Activated naive CD4-positive, alpha-beta T cell treated with Interleukin-2 at 50 U/mL for 16 hours (primary cell): ENCODE data around the gene SFTPB.

Experiments
- DNase-seq: peaks from one replicate; pipeline ENCODE4 v3.0.0-alpha.2; 2020

SFTPB gene

DNA sequence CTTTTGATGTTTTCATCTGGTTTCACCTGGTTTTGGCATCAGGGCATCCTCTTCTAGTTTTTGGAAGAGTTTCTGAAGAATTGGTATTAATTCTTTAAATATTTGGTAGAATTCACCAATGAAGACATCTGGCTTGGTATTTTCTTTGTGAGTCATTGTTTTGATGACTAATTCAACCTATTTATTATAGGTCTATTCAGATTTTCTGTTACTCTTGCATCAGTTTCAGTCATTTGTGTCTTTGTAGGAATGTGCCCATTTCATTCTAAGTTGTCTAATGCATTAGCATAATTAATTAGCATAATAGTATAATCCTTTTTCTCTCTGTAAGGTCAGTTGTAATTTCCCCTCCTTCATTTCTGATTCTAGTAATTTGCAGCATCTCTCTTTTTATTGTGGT, 34.2 kb upstream of the SFTPB start:
- DNase-seq: no peak

DNA sequence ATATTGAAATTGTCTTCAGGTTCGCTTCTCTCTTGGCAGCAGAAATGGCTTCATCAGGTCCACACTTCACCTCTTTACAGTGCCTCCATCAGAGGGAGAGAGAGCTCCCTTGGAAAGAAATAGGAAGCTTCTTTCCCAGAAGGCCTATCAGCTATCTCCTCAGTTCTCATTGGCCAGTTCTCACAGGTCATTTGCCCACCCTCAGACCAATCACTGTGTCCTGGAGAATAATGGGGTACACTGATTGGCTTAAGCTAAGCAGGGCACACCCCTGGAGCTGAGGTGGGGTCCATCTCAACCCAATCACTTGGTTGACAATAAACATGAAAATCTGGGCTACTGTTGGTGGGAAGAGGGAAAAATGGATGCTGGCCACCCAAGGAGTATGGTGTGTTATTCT, 31.3 kb upstream of the SFTPB start:
- DNase-seq: no peak

GRCh38 chr2:85698880-85699254, 30.9 kb upstream of the SFTPB start:
- DNase-seq: no peak

- no peak for DNase-seq
Measured at GRCh38 chr2:85698184-85698879, 30.3 kb upstream of the SFTPB start.

- no peak for DNase-seq
Measured at GRCh38 chr2:85697716-85698115, 29.7 kb upstream of the SFTPB start.

DNA sequence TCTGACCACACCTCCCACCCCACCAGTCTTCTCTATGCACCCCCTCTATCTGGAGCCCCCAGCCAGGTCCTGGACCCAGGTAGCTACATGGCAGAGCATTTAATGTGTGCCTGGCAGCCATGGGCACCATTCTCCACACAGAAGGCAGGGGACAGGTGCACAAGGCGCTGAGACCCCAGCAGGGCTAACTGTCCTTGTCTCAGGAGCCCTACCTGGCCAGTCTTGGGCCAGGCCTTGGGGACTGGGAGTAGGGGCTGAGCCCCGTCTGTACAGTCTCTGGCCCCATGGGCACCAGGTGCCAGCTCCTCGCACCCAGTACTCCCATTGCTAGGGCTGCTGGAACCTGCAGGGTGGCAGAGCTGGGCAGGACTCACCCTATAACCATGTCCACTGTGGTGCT, 29.1 kb upstream of the SFTPB start:
- no peak for DNase-seq

DNA sequence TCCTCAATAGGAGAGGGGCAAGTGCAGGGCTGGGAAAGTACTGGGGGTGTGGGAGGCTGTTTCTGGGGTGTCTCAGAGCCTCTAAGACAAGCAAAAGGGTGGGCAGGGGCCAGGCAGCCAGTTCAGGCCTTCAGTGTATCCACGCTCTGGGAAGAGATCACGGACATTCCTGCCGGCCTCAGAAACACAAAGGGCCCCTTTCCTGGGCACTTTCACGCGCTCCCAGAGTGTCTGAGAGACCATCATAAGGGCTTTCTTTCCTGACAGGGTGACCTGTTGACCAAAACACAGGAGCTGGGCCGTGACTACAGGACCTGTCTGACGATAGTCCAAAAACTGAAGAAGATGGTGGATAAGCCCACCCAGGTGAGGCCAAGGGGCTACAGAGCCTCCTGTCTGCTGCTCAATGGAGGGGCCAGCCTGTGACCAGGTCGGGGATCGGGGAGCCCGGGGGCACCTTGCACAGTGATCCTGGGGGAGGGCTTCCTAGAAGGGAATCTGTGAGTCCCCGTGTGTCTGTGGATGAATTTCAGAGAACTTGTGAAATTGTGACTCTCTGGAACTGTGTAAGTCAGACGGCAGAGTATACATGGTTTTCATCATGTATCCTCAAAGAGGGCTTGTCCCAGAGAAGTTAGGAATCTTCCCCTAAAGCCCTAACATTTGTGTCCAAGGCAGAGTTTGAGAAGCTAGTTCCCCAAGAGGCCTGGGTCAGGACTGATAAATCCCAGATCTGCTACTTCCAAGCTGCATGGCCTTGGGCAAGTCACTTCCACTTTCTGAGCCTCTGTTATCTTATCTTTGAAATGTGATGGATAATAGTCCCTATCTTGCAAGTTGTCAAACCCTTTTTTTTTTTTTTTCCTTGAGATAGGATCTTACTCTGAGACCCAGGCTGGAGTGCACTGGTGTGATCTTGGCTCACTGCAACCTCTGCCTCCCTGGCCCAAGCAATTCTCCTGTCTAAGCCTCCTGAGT, 28.0 kb upstream of the SFTPB start:
- no peak for DNase-seq

GRCh38 chr2:85695121-85695520, 27.1 kb upstream of the SFTPB start:
- no peak for DNase-seq

- DNase-seq: no peak
Measured at GRCh38 chr2:85694052-85695025, 26.3 kb upstream of the SFTPB start, which contains the start of gene GNLY. TSS of gene GNLY (plus strand) at chr2:85694358. CDS start at chr2:85694419, 61 bp downstream.

DNA sequence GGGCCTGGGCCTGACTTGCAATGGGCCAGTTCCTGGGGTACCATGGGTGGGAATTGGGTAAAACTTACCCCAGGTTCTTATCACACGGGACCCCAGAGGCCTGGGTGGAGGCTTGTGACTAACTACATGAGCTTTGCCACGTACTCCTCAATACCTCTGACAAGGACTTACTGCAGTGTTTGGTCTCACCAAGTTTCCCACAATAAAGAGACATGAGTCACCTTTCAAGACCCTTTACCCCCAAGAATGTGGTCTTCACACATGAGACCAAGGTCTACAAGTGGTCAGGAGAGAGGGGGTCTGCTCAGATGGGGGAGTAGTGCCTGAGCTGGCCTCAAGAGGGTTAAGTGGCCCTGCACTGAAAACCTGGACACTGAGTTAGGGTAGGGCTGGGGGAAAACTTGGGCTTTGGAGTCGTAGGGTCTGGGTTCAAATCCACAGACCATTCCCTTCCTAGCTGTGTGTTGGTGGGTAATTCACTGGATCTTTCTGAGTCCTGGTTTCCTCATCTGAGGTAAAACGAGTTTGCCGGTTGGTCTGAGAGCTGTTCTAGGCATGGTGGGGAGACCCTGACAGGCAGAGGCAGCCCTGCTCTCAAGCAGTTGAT, 24.1 kb upstream of the SFTPB start:
- no peak for DNase-seq

GRCh38 chr2:85690932-85691331, 22.9 kb upstream of the SFTPB start:
- DNase-seq: no peak

GRCh38 chr2:85684806-85685205, 16.8 kb upstream of the SFTPB start:
- no peak for DNase-seq

GRCh38 chr2:85684380-85684779, 16.4 kb upstream of the SFTPB start:
- no peak for DNase-seq

GRCh38 chr2:85682378-85682777, 14.4 kb upstream of the SFTPB start:
- no peak for DNase-seq

DNA sequence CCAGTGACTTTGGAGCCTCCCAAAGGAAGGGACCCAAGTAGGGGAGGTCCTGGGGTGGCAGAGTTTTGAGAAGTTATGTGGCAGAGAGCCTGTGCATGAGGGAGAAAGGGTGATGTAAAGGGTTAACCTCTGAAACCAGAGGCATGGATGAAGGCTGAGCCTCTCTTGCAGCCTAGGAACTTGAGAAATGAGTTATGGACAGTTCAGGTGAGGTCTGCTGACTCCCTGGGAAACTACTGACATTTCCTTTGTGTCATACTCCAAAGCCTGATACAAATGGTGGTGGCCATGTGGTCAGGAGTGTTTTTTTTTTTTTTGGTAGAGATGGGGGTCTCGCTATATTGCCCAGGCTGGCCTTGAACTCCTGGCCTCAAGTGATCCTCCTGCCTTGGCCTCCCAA, 13.8 kb upstream of the SFTPB start:
- no peak for DNase-seq

- no peak for DNase-seq
Measured at GRCh38 chr2:85681372-85681763, 13.4 kb upstream of the SFTPB start.

DNA sequence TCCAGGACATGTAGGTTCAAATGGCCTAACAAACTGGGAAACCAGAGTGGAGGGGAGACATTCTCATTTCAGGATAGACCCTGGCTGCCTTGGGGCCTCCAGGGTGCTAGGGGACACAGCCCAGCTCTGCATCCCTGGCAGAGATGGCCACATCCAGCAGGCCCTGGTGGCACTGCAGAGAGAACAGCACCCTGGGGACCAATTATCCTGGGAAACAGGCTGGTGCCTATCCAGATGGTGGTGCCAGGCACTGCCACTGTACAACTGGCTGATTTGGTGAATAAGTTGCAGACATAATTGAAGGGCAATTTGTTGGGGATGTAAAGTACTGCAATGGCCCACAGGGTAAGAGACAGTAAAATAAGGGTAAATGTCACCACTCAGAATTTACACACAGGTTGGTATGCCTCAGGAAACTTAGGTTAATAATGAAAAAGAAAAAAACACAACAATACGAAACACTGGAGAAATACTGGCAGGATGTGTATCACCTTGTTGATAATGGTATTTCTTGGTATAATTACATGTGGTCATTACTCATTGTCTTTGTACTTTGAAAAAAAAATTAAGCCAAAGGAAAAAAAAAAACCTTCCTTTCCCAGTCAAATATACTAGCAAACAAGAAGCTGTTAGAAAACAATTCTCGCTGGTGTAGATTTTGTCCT, 12.8 kb upstream of the SFTPB start:
- DNase-seq: no peak

DNA sequence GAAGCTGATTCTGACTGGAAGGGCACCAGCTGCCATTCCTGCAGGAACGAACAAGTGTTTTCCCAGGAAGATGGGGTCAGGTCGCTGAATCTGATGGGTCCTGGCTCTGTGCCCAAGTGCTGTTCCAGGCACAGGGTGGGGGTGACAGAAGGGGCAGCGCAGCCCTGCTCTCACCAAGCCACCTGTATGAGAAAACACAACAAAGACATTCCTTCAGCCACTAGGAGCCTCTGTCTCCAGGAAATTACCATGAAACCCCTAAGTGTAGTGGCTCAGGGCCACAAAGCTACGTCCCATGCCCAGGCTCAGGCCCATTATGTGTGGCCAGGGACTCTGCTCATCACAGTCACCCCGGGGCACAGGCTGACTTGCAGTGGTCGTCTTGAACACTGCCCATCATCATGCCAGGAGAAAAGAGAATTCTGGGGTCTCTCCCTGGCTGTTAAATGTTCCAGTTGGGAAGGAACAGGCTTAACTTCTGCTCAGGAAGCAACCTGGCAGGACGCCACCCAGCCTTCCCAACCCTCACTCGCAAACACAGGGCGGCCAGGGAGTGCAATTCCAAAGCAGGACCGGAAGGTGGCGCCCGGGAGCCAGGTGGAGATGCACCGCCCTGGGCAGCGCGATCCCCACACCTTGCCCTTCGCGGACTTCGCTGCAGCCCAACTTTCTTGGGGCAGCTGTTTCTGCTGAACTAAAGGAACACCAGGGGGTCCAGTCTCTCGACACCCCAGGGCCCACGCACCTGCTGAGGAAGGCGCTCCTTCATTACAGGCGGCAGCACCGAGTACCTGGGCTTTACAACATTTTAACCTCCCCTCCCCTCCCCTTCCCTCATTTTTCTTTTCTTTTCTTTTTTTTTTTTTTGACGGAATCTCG, 11.0 kb upstream of the SFTPB start:
- peak; percentile 79 for DNase-seq

- DNase-seq: no peak
Measured at GRCh38 chr2:85678377-85678776, 10.4 kb upstream of the SFTPB start.

DNA sequence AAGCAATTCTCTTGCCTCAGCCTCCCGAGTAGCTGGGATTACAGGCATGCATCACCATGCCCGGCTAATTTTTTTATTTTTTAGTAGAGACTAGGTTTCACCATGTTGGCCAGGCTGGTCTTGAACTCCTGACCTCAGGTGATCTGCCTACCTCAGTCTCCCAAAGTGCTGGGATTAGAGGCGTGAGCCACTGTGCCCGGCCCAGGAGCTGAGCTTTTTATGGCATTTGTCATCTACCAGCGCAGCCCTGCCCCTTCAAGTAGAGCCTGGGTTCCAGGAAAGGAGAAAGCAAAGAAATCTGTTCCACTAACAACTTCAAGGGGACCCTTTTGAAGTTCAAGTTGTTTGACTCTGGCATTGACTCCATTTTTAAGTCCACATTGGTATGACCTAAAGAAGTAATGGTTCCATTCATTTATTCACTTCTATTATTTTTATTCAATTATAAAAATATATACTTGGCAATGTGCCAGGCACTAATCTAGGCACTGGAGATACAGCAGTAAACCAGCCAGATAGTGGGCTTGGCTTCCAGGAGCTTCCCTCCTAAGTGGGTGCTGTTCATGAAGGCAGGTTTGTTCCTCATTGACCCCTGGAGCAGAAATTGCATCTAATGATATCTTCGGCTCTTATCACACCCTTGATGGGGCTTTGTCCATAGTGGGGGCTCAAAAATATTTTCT, 8.0 kb upstream of the SFTPB start:
- DNase-seq: no peak
